Stimulated activated CD4-positive, alpha-beta T cell treated with anti-CD3 and anti-CD28 coated beads, Interleukin-15, amount 100 ng/mL, for 24 hours (primary cell): ENCODE measurements around the gene ARHGAP27.
"Not testable (repeated sequence)": the region's sequence is repeated elsewhere in the genome, so short reads cannot be mapped to it uniquely, and the experiment has no call there.

Experiments
- DNase-seq: peaks from one replicate; pipeline ENCODE4 v3.0.0-alpha.2; 2020

The ARHGAP27 gene

DNA sequence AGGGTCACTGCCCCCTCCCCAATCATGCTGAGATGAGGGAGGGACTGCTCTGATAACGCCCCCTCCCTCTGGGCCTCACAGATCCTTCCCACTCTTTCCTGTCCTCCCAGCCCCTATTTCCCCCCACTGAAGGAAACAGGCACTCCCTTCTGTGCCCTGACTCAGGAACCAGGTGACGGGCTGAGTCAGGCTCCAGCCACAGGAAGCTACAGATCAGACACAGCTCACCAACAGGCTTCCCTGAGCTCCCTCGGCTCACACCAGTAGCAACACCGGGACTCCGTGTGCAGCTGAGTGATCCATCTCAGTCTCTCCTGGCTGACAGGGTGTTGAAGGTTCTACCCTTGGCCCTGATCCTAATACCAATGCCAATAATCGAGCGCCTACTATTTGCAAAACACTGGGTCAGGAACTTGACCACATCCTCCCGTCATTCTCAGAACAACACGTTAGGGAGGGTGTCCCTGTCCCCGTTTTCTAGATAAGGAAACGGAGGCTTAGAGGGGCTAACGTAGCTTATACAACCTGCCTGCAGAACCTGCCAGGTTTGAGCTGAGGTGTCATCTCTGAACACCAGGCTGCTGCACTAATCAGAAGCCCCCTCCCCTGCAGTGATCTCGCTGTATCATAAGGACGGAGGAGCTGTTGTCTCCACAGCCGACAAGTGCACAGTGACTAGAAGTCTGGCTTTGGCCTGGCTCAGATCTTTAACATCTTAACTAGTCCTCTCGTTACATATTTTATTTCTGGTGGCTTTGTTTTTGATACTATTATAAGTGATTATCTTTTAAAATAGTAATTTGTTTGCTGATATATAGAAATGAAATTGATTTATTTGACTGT lies 13.5 kb upstream of the ARHGAP27 start:
- DNase-seq = peak; percentile 60

DNA sequence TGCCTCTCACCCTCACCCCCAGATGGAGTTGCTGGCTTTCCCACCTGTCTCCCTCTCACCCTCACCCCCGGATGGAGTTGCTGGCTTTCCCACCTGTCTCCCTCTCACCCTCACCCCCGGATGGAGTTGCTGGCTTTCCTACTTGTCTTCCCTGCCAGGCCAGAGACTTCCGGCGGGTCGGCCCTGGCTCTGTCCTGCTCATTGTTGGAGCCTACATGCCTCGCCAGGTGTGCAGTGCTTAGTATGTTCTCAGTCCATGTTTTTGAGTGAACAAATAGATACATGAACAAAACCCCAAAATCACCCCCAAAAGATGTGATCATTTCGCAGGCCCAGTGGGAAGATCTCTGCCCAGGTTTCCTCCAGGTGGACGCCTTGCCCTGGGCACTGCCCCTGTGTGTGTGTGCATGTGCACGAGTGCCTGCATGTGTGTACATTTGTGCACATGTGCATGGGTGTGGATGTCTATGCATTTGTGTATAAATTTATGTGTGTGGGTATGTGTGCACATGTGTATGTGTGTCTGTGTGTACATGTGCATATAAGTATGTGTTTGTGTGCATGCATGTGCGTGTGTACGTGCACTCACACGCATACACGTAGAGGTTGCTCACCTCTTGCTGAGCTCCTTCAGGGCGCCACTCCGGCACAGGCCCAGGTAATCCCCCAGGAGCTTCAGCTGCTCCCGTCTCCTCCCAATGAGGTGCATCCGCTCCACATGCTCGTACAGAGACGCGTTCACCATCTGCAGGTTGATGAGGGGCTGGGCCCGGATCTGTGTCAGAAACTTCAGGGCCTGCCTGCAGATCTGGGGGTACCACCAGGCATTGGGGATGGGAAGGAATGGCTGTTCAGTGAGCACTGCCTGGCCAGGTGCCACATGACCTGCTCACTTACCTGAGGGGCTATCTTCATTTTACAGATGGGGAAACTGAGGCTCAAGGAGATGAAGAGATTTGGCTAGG lies 12.5 kb upstream of the ARHGAP27 start:
- DNase-seq = not testable (repeated sequence)

- DNase-seq = not testable (repeated sequence)
Measured at GRCh38 chr17:45444301-45444700, 11.6 kb upstream of the ARHGAP27 start.

DNA sequence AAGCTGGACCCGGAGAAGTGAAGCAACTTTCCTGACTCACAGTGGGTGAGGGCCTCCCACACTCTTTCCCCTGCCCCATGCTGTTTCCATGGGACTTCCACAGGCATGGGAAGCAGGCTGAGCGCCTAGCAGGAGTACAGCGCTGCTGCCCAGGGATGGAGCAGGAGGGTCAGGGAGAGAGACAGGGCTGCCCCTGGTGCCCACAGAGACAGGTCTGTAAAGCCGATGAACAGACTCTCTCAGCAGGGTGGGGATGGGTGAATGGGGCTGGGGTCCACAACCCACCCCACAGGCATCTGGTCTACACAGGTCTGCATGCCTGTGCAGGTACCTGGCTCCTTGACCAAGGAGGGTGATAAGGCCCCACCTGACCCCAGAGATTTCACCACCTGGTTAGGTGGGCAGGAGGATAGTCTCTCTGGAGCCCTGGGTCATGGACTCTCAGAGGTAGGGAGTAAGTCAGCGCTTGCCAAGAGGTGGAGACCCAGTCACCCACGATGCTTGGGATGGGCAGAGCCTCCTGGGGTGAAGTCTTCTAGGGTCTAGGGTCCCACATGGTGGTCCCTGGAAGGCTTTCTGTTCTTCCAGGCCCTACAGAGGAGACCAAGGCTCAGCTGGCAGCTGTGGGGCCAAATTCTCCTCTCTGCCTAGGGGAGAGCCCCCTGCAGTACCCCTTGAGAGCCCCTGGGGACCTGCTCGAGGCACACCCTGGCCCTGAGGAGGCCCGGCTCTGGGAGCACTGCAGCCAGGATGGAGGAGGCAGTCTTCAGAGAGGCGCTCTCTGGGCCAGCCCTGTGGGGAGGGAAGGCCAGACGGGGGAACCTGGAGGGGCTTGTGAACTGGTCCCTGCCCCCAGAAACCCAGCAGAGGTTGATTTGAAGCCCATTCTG lies 10.9 kb upstream of the ARHGAP27 start:
- DNase-seq = not testable (repeated sequence)

GRCh38 chr17:45441526-45442310 lies 9.0 kb upstream of the ARHGAP27 start:
- no peak for DNase-seq

DNA sequence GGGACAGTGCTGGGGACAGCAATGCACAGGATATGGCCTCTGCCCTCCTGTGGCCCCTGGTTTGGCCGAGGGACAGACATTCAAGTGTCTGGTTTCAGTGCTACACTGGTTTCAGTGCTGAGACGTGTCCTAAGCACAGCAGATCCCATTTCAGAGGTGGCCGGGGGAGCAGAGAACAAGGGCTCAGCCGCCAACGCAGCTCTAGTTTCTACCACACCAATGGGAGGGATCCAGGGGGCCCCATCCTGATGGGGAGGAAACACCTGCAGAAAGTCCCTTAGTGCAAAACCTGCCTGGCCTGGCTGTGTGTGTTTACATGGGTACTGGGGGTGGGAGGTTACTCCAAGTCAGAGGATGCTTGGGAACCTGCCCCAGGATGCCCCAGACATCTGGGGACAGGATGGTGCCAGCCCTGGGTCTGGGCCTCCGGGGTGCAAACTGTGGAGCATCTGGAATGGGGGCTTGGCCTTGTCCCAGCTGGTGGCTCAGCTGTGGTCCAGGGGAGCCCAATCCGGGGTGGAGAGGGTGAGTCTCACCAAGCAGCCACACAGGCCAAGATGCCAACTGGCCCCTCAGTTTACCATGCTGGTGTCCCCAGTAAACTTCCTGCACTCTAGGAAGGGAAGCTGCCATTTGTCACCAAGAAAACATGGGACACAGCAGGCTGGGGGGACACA lies 8.3 kb upstream of the ARHGAP27 start:
- DNase-seq = peak; percentile 55

- DNase-seq = no peak
Measured at GRCh38 chr17:45440161-45440778, 7.6 kb upstream of the ARHGAP27 start.

- DNase-seq = no peak
Measured at GRCh38 chr17:45438931-45439610, 6.4 kb upstream of the ARHGAP27 start.

- no peak for DNase-seq
Measured at GRCh38 chr17:45437465-45438283, 5.0 kb upstream of the ARHGAP27 start.

DNA sequence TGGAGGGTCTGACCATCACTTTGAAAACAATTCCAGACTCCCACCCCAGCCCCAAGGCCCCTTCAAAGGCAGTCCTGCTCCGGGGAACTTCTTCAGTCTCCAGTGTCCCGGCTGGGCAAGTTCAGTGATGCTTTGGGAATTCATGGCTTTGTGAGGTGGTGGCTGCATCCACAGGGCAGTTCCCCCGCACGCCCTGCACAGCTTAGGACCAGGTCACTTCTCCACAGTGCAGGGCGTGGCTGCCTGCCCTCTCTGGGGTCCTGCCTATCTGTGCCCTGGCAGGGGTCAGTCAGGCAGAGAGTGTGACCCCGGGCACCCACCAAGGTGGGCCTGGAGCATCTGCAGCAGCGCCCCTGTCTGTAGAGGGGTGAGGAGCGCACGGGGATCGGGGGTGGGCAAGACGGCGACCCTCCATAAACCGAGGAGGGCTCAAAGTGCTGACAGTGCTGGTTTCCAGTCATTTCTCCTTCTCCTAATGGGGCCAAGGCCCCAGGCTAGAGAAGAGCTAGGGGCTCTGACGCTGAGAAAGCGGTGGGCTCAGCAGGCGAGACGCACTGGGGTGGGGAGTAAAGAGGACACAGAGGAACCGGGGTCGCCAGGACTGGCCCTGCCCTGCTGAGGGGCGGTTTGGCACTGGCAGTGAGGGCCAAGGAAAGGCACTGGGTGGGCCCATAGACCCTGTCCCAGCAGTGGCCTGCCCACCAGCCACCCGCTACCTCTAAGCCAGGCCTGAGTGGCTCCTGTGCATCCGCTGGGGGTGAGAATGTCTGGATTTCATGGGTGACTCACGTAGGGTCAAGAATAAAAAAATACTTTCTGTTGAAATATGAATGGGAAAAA lies 4.2 kb upstream of the ARHGAP27 start:
- no peak for DNase-seq

DNA sequence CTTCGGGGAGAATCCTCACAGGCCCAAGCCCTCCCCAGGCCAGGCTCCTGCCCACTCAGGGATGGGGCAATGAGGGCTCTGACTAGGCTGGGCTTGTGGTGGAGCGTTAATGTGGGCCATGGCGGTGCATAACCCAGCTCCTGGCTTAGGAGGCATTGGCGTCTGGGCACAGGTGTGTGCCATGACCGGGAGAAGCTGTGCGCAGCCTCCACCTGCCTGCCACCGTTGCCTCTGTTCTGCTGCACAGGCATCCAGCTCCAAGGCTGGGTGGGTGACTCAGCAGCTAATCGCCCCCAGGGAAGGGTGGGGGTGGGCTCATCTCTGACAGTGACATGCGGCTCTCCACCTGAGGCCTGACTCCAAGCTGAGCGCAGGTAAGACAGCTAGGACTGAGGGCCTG lies 3.5 kb upstream of the ARHGAP27 start:
- no peak for DNase-seq

DNA sequence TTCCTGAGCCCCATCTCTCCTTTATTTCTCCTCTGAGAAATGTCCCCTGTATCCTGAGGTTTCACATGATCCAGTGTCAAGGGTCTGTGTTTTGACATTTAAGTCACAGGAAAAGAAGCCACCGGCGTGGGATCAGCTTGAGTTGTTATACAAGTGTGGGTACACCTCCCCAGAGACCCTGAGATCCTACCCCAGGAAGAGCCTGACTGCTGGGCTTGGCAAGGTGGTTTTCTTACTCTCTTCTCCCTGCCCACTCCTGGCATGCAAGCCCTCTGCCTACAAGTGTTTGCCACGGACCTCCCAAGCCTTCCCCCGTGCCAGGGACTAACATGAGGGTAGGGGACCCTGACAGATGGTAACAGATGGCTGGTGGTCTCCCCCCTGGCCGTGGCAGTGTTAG lies 2.8 kb upstream of the ARHGAP27 start:
- DNase-seq = no peak

GRCh38 chr17:45433159-45433535 lies 477 bp upstream of the ARHGAP27 start:
- DNase-seq = no peak

DNA sequence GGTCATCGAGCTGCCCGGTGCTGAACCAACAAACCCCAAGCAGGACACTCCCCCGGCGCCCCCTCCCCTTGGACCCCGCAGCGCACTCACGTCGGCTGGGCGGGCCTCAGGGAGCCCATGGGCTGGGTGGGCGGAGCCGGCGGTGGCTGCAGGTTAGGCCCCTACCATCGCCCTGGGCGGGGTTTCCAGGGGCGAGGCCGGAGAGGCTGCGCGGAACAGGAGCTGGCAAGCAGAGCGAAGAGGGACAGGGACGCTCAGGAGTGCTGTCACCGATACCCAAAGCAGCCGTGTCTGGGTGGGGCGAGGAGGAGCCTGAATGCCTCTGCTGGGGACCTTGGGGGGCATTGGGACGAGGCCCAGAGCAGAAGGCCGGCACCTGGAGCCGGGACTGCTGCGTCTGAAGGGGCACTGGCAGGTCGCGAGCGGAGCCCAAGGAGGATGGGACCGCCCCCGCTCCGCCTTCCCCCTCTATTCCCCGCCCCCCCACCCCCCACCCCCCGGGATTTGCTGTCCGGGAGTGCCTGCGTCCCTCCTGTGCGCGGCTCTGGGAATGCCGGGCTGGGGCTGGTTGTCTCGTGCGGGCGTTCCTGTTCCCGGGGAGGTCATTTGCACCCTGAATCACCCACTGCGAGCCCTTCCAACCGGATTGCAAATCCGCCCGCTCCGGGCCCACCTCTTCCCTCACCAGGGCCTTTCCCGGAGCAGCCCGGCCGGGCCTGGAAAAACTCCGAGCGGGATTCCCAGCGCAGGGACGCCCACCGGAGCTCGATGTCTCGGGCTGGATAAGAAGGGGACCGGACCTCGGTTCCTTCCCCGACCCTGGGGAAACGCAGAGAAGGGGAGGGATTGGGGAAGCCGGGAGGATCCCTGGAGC lies 902 bp downstream of the ARHGAP27 start:
- DNase-seq = peak; percentile 87

DNA sequence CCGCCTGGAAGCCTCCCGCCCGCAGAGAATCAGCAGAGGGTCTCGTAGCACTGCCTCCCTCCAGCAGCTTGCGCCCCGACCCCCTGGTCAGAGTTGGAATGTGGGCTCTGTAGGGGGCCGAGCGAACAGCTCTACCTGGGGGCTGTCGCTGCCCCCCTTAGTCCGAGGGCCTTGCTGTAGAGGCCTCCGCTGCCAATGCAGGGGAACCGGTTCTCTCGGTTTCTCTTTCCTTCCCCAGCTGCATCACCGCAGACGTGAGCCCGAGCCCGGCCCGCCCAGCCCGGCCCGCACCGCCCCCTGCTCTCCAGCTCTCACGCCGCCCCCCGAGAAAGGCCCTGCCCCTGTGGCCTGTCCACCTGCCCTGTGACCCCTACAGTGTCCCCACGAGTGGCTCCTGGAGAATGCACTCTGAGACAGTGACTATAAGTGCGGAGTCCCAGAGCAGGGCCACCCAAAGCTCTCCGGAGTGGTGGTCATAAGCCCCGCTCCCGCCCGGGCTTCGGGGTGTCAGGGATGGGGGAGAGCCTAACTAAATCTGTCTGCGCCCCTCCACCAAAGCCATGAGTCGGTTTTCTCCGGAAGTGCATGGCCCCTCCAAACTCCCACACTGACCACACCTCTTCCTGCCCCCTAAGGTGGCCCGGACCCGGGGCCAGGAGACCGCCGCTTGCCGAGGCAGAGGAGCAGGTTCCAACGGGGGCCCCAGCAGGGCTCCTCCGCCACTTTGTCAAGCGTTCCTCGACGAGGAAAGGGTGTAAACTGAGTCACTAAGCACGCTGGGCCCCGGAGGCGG lies 1.7 kb downstream of the ARHGAP27 start:
- peak; percentile 55 for DNase-seq

DNA sequence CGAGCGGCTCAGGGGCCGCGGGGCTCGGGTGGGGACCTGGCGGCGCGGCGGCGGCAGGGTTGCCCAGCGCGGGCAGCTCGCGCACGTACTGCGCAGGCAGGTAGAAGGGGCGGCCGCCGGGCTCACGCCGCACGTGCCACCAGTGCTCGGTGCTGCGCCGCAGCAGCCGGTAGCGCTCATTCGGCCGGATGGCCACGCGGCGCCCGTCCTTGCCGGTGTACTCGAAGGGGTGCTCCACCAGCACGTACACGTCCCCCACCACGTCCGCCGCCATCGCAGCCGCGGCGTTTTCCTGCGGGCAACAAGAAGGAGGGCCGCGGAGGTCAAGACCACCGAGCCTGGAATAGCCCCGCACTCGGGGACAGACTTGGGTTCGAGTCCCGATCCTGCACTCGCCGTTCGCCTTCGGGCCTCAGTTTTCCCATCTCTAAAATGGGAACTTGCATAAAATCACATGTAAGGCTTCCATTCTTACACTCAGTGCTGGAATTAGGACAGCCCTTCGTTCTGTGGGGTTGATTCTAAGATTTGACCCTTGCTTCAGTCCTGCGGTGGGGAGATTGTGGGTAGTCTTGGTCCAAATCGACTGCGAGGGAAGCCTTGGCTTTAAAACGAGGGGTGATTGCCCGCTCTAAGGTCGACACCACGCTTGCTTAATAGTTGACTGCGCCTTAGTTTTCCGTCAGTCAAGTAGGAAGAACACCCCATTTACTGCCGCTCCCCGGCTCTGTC lies 2.5 kb downstream of the ARHGAP27 start:
- DNase-seq = no peak
